Osteoblast (primary cell): ENCODE measurements around the gene C2CD2. TPM values are rescaled to one million over a fixed set of nuclear protein-coding genes. Genes with fewer than 3 reads are reported as not detected.

Experiments used
- DNase-seq: peaks from one replicate; pipeline ENCODE4 v3.0.0; 2011; ENCODE audit warnings: low spot score, mixed read lengths; ENCODE audit not compliant: insufficient read length; ENCODE audit errors: missing footprints
- H2AFZ ChIP-seq: 2 replicates; pipeline ENCODE4 v1.6.0; 2011; ENCODE audit warnings: mild to moderate bottlenecking, low read length
- H3K27ac ChIP-seq: 2 replicates; pipeline ENCODE4 v1.5.1; 2011; ENCODE audit warnings: mild to moderate bottlenecking, low read depth, low read length, moderate library complexity
- H3K27me3 ChIP-seq: 2 replicates; pipeline ENCODE4 v1.6.0; 2012; ENCODE audit warnings: mild to moderate bottlenecking, control low read depth, inconsistent platforms, low read length, moderate library complexity; ENCODE audit not compliant: insufficient read depth
- H3K36me3 ChIP-seq: 2 replicates; pipeline ENCODE4 v1.5.1; 2011; ENCODE audit warnings: mild to moderate bottlenecking, low read length, control low read depth, moderate library complexity; ENCODE audit not compliant: insufficient read depth
- H3K4me1 ChIP-seq: 2 replicates; pipeline ENCODE4 v1.5.1; 2011; ENCODE audit warnings: mild to moderate bottlenecking, low read length, control low read depth, moderate library complexity; ENCODE audit not compliant: insufficient read depth
- H3K4me2 ChIP-seq: 2 replicates; pipeline ENCODE4 v1.6.0; 2011; ENCODE audit warnings: mild to moderate bottlenecking, low read length; ENCODE audit not compliant: insufficient read depth
- H3K4me3 ChIP-seq: fragments of 200-600 bp; sonication (generic); 3 replicates; pipeline ENCODE4 v1.5.1; 2012; ENCODE audit warnings: mild to moderate bottlenecking, low read length, inconsistent platforms; ENCODE audit not compliant: insufficient read depth
- H3K79me2 ChIP-seq: 2 replicates; pipeline ENCODE4 v1.6.0; 2012; ENCODE audit warnings: mild to moderate bottlenecking, low read length, control low read depth, inconsistent platforms; ENCODE audit not compliant: insufficient read depth
- H3K9me3 ChIP-seq: 2 replicates; pipeline ENCODE4 v1.5.1; 2011; ENCODE audit warnings: low read depth, low read length, control low read depth
- H4K20me1 ChIP-seq: 2 replicates; pipeline ENCODE4 v1.6.0; 2012; ENCODE audit warnings: mild to moderate bottlenecking, low read length, control low read depth; ENCODE audit not compliant: insufficient read depth
- total RNA-seq: library from RNA; depleted of rRNA; stranded (reverse); fragments of >200 nt; gene quantifications from 2 replicates; pipeline ENCODE4 v1.2.3, GENCODE V29; 2012
- TF ChIP-seq, protein P1 (sequence below): IDR thresholded peaks from 2 replicates; pipeline ENCODE4 v1.5.1; 2011; ENCODE audit warnings: mild to moderate bottlenecking, low read depth, low read length, moderate library complexity; ENCODE audit errors: extremely low read depth

C2CD2 gene
- total RNA-seq, 1 donor, result 40.9 TPM

DNA sequence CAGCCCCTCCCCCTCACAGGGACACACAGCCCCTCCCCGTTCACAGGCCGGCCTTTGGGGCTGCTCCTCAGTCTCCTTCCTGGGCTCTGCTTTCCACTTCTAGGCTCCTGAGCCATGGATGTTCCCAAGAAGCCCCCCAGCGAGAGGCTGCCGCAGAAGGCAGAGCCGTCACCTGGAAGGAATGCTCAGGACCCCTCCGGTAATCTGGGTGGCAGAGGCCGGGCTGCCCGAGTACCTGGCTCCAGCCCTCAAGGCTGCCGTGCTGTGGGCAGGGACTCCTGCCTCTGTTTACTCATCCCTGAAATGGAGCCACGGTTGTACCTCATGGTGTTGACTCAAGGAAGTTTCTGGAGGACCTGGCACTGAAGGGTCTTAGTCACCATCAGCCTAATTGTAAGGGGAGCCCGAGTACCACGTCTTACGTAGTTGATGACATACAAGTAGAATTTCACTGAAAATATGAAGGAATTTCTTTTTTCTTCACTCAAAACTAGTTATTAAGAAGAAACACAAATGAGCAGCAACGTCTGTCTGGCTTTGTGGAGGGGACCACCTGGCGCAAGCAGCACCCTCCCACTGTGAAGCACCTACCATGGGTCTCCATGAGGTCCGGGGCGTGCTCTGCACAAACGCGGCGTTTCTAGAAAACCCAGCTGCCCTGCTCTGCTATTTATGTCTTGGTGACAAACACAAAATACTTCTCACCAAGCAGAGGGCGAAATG is 108.3 kb downstream of the C2CD2 start:
- peak; percentile 73 for DNase-seq

DNA sequence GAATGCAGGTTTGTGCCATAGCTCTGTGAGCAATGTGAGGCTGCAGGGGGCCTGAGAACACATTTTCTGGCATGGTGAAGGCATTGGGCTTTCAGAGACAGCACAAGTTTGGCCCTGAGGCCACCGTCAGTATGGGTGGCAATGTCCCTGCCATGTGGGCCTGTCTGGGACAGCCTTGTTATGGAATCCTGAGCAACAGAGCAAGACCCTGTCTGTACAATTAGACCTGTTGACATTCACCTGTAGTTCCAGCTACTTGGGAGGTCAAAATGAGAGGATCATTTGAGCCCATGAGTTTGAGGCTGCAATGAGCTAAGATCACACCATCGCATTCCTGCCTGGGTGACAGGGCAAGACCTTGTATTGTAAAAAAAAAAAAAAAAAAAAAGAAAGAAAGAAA is 110.2 kb downstream of the C2CD2 start:
- Histone ChIP-seq H3K4me3 (no peak overlapping the region), H3K36me3 (peaks cover 9% of the 10 kb centered on the region), H3K9me3 (no peaks in the 10 kb centered on the region), H3K27ac (no peak overlapping the region), H2AFZ (no peak overlapping the region), H3K4me1 (no peaks in the 10 kb centered on the region), H3K4me2 (no peak overlapping the region), H4K20me1 (no peaks in the 10 kb centered on the region), H3K27me3 (no peaks in the 10 kb centered on the region), H3K79me2 (no peaks in the 10 kb centered on the region)
- TF ChIP-seq, protein P1, sequence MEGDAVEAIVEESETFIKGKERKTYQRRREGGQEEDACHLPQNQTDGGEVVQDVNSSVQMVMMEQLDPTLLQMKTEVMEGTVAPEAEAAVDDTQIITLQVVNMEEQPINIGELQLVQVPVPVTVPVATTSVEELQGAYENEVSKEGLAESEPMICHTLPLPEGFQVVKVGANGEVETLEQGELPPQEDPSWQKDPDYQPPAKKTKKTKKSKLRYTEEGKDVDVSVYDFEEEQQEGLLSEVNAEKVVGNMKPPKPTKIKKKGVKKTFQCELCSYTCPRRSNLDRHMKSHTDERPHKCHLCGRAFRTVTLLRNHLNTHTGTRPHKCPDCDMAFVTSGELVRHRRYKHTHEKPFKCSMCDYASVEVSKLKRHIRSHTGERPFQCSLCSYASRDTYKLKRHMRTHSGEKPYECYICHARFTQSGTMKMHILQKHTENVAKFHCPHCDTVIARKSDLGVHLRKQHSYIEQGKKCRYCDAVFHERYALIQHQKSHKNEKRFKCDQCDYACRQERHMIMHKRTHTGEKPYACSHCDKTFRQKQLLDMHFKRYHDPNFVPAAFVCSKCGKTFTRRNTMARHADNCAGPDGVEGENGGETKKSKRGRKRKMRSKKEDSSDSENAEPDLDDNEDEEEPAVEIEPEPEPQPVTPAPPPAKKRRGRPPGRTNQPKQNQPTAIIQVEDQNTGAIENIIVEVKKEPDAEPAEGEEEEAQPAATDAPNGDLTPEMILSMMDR, result no peak
- peak; percentile 44 for DNase-seq

More for the DNA sequence above, 108.3 kb downstream of the C2CD2 start:
- peak overlapping the region; percentile 17 for H3K27ac ChIP-seq
- H3K4me2 ChIP-seq, result no peak overlapping the region
- no peak overlapping the region for H2AFZ ChIP-seq
- no peaks in the 10 kb centered on the region for H3K79me2 ChIP-seq
- H3K4me3 ChIP-seq, result no peak overlapping the region
- no peaks in the 10 kb centered on the region for H3K4me1 ChIP-seq
- TF ChIP-seq, protein P1, result no peak
- no peaks in the 10 kb centered on the region for H3K9me3 ChIP-seq
- H3K36me3 ChIP-seq, result peaks cover 4% of the 10 kb centered on the region
- no peaks in the 10 kb centered on the region for H4K20me1 ChIP-seq
- H3K27me3 ChIP-seq, result no peaks in the 10 kb centered on the region

DNA sequence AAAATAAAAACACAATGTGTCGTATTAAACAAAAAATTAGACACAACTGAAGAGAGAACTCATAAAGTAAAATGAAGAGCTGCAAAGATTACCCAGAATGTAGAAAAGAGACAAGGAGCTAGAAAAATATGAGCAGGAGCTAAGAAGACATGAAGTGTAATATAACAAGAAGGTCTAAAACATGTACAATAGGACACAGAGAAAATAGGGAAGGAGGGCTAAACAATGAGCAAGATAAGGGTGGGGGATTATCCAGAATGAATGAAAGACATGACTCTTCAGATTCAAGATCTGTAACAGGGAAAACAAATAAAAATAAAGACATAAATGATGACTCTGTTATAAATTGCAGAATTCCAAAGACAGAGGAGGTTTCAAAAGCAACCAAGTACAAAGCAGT is 112.9 kb downstream of the C2CD2 start:
- Histone ChIP-seq H4K20me1 (no peaks in the 10 kb centered on the region), H3K4me1 (no peaks in the 10 kb centered on the region), H3K4me2 (no peak overlapping the region), H3K79me2 (no peaks in the 10 kb centered on the region), H3K9me3 (no peaks in the 10 kb centered on the region), H3K36me3 (peaks cover 16% of the 10 kb centered on the region), H3K27ac (no peak overlapping the region), H3K4me3 (no peak overlapping the region), H2AFZ (no peak overlapping the region), H3K27me3 (no peaks in the 10 kb centered on the region)
- TF ChIP-seq, protein P1, result no peak
- peak; percentile 74 for DNase-seq

GRCh38 chr21:41839387-41840000 is 114.3 kb downstream of the C2CD2 start:
- H2AFZ ChIP-seq, result no peak overlapping the region
- peak; percentile 21 for DNase-seq
- TF ChIP-seq, protein P1, result no peak

More at GRCh38 chr21:41839387-41840000, 114.3 kb downstream of the C2CD2 start:
- H3K9me3 ChIP-seq, result no peaks in the 10 kb centered on the region
- H3K79me2 ChIP-seq, result no peaks in the 10 kb centered on the region
- H4K20me1 ChIP-seq, result no peaks in the 10 kb centered on the region
- peaks cover 20% of the 10 kb centered on the region for H3K36me3 ChIP-seq
- H3K27ac ChIP-seq, result no peak overlapping the region
- H3K4me2 ChIP-seq, result no peak overlapping the region
- H3K4me3 ChIP-seq, result no peak overlapping the region
- H3K27me3 ChIP-seq, result no peaks in the 10 kb centered on the region
- H3K4me1 ChIP-seq, result no peaks in the 10 kb centered on the region
